Inferior parietal cortex (tissue), 1 donor: ENCODE data around the gene SAMD10.
"Not testable (repeated sequence)": the region's sequence is repeated elsewhere in the genome, so short reads cannot be mapped to it uniquely, and the experiment has no call there.

Source experiments
- DNase-seq: peaks from one replicate; pipeline ENCODE4 v3.0.0-alpha.2; 2016; ENCODE audit errors: extremely low spot score

Gene SAMD10

GRCh38 chr20:63968928-63969760, 10.3 kb downstream of the SAMD10 start:
- no peak for DNase-seq

GRCh38 chr20:63968136-63968927, 11.1 kb downstream of the SAMD10 start:
- no peak for DNase-seq

- DNase-seq: no peak
Measured at GRCh38 chr20:63967330-63968135, 11.9 kb downstream of the SAMD10 start.

GRCh38 chr20:63966944-63967322, 12.5 kb downstream of the SAMD10 start:
- DNase-seq: no peak

- no peak for DNase-seq
Measured at GRCh38 chr20:63966172-63966943, 13.1 kb downstream of the SAMD10 start.

- no peak for DNase-seq
Measured at GRCh38 chr20:63964412-63964811, 15.0 kb downstream of the SAMD10 start.

GRCh38 chr20:63963784-63964301, 15.6 kb downstream of the SAMD10 start:
- DNase-seq: no peak

- DNase-seq: no peak
Measured at GRCh38 chr20:63963348-63963741, 16.1 kb downstream of the SAMD10 start.

- DNase-seq: no peak
Measured at GRCh38 chr20:63962426-63963347, 16.8 kb downstream of the SAMD10 start.

GRCh38 chr20:63961664-63962425, 17.6 kb downstream of the SAMD10 start:
- no peak for DNase-seq

- DNase-seq: not testable (repeated sequence)
Measured at GRCh38 chr20:63960654-63961621, 18.5 kb downstream of the SAMD10 start.

GRCh38 chr20:63959699-63960075, 19.8 kb downstream of the SAMD10 start:
- DNase-seq: no peak

- no peak for DNase-seq
Measured at GRCh38 chr20:63958964-63959698, 20.3 kb downstream of the SAMD10 start.

- no peak for DNase-seq
Measured at GRCh38 chr20:63958471-63958870, 21.0 kb downstream of the SAMD10 start.

GRCh38 chr20:63957690-63958441, 21.6 kb downstream of the SAMD10 start:
- DNase-seq: no peak

GRCh38 chr20:63957004-63957689, 22.3 kb downstream of the SAMD10 start:
- no peak for DNase-seq
